SHP77 treated with DMSO at 0.1 percent for 48 hours (cell line): ENCODE measurements around the gene OAS3.

Source experiments
- DNase-seq: peaks from one replicate; lab custom pipeline; 2025; lab: John Stamatoyannopoulos, UW

Gene OAS3

DNA sequence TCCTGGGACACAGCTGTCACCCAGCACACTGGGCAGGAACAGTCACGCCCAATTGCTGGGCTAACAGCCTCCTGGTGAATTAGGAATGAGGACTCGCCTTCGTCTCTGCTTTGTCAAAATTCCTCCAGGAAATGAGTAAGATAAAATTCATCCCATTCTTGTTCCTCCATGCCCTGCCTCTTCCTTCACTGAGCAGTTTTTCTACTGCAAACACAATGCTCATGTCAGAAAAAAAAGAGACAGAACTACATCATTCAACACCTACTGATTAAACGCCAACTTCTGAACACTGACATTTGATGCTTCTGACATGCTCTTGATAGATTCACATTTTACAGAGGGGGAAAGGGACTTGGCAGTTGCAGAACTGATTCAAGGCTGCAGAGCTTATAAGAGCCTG is 80.8 kb downstream of the OAS3 start:
- DNase-seq, result no peak

DNA sequence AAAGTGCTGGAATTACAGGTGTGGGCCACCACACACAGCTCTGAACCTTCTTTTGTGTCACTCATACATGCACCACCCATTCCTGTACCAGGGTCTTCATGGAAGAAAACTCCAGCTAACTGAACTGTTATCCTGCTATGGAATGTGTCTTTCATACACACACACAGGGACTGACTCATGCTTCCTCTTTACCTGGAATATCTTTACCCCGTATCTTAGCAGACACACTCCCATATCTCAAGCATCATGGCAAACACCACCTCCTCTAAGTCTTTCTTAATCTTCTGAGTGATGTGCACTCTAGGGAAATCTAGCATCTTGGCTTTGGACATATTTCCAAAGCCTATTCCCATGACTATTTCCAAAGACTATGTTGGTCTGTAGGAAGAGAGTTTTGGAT is 83.2 kb downstream of the OAS3 start:
- no peak for DNase-seq
